Mammary epithelial cell (primary cell): ENCODE measurements around the gene IGHMBP2.

Source experiments
- CTCF ChIP-seq, 2 donors: IDR thresholded peaks in 1 of 2; conservative IDR thresholded peaks in 1 of 2; 2 replicates each; pipeline ENCODE4 v1.5.1; 2011 to 2012; ENCODE audit warnings: inconsistent platforms in 2 of 2, low read length in 2 of 2, mild to moderate bottlenecking in 2 of 2, control low read depth in 1 of 2, low read depth in 1 of 2; ENCODE audit not compliant: insufficient read depth in 1 of 2; ENCODE audit errors: extremely low read depth in 1 of 2
- EZH2 ChIP-seq: IDR thresholded peaks from 2 replicates; pipeline ENCODE4 v1.6.1; 2012; ENCODE audit warnings: low read length, inconsistent platforms, borderline replicate concordance

GRCh38 chr11:68935066-68935465 is 31.4 kb downstream of the IGHMBP2 start:
- TF ChIP-seq CTCF (conservative IDR thresholded peaks at IDR 0.05 in 1 of 2, IDR thresholded peaks at IDR 0.05 in 1 of 2; ENCODE audit: extremely low read depth in 1 of 2, insufficient read depth in 1 of 2, low read depth in 1 of 2, low read length in 2 of 2) (no peak), EZH2 (no peak)
